Stomach (tissue), 9 donors: Measurements from ENCODE around the gene PXYLP1. TPM values are rescaled to one million over a fixed set of nuclear protein-coding genes. Genes with fewer than 3 reads are reported as not detected.

Source experiments
- DNase-seq, 2 donors: peaks; one replicate each; pipeline versions ENCODE4 v3.0.0 to v3.0.0-alpha.2; 2013 to 2019
- H3K27ac ChIP-seq, 5 donors: fragments of 200-600 bp in 4 of 5; sonication (generic) in 4 of 5; one replicate each; pipeline ENCODE4 v1.5.1; 2013 to 2019; ENCODE audit warnings: mild to moderate bottlenecking in 1 of 5, moderate library complexity in 1 of 5
- H3K27me3 ChIP-seq, 3 donors: fragments of 200-600 bp; sonication (generic); one replicate each; pipeline ENCODE4 v1.5.1; 2017 to 2019; ENCODE audit warnings: mixed run types in 1 of 3
- H3K36me3 ChIP-seq, 4 donors: fragments of 200-600 bp; sonication (generic); 1 replicate in 3 of 4; 2 replicates in 1 of 4; pipeline ENCODE4 v1.5.1; 2016 to 2019
- H3K4me1 ChIP-seq, 4 donors: fragments of 200-600 bp; sonication (generic); one replicate each; pipeline ENCODE4 v1.5.1; 2016 to 2019
- H3K4me3 ChIP-seq, 4 donors: fragments of 200-600 bp; sonication (generic) in 3 of 4; one replicate each; pipeline ENCODE4 v1.5.1; 2016 to 2019; ENCODE audit warnings: mild to moderate bottlenecking in 1 of 4
- H3K9me3 ChIP-seq, 4 donors: fragments of 200-600 bp; sonication (generic); one replicate each; pipeline ENCODE4 v1.5.1; 2016 to 2019
- EP300 ChIP-seq: sonication (generic); formaldehyde crosslinking; IDR thresholded peaks from one replicate; pipeline ENCODE4 v1.6.1; 2017; ENCODE audit warnings: antibody characterized with exemption
- POLR2A ChIP-seq, 4 donors: fragments of 450-650 bp; IDR thresholded peaks; one replicate each; pipeline ENCODE4 v1.6.1; 2016; ENCODE audit warnings: antibody characterized with exemption in 4 of 4, control low read depth in 2 of 4, mild to moderate bottlenecking in 1 of 4, moderate library complexity in 1 of 4
- POLR2AphosphoS5 ChIP-seq, 3 donors: sonication (generic); formaldehyde crosslinking; IDR thresholded peaks; one replicate each; pipeline ENCODE4 v1.6.1; 2016; ENCODE audit warnings: antibody characterized with exemption in 3 of 3
- WGBS, 5 donors: extraction: QIAGEN DNeasy Blood & Tissue Kit in 3 of 5; methylation state at CpG; one replicate each; pipeline versions ENCODE4 v1.1.5 to v1.1.7; 2013 to 2018; 5-methylcytosine and 5-hydroxymethylcytosine counted together
- intact Hi-C: fragments of 100-400 bp; cut with DNase I; formaldehyde crosslinking; loops from one replicate; pipeline ENCODE4 v1.15.1; 2023; ENCODE audit warnings: low total_unique reads
- polyA plus RNA-seq, 3 donors: library from polyadenylated mRNA; stranded (reverse); fragments of 200-250 nt; gene quantifications; one replicate each; pipeline ENCODE4 v1.2.3, GENCODE V29; 2013
- total RNA-seq, 5 donors: library from RNA; depleted of rRNA; stranded (reverse); fragments of >200 nt; gene quantifications; one replicate each; pipeline versions ENCODE4 v1.1.0 to v1.2.3, GENCODE V29; 2014 to 2016
- TF ChIP-seq, protein P1 (sequence below), 7 experiments: fragments of 450-650 bp in 4 of 7; fragments of 200-600 bp in 3 of 7; sonication (generic) in 3 of 7; IDR thresholded peaks; one replicate each; pipeline ENCODE4 v1.5.1; 2016 to 2019; ENCODE audit warnings: antibody characterized with exemption in 7 of 7, control low read depth in 2 of 7, mild to moderate bottlenecking in 1 of 7
- donor health status: healthy with polysubstance abuse.
- donor health status: Bipolar disorder and iron deficiency.
- donor health status: healthy.

PXYLP1 gene
- total and polyA plus RNA-seq, 8 donors: 0.58 to 24.8 (median 3.8) TPM

DNA sequence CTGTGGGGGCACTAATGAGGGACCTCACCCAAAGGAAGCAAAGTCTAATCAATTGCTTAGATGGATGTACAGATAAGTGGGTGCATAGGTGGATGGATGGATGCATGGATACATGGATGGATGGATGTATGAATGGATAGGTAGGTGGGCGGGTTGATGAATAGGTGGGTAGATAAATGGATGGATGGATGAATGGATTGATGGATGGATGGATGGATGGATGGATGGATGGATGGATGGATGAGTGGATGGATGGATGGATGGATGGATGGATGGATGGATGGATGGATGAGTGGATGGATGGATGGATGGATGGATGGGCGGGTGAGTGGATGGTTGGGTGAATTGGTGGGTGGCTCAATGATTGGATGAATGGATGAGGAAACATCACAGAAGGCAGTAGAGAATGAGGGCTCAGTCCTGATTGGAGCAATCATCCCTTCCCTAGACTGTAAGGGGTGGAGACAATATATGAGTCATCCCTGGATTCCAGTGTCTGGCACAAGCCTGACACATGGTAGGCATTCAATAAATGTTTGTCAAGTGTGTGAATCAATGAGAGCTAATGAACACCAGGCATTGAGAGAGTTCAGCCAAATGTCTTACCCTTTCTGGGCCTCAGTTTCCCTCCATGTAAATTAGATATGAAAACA lies 40.4 kb upstream of the PXYLP1 start:
- WGBS, 5 donors: 46 to 94% (median 75%) methylated on average over 2 of the region's 2 CpGs
- TF ChIP-seq, protein P1, sequence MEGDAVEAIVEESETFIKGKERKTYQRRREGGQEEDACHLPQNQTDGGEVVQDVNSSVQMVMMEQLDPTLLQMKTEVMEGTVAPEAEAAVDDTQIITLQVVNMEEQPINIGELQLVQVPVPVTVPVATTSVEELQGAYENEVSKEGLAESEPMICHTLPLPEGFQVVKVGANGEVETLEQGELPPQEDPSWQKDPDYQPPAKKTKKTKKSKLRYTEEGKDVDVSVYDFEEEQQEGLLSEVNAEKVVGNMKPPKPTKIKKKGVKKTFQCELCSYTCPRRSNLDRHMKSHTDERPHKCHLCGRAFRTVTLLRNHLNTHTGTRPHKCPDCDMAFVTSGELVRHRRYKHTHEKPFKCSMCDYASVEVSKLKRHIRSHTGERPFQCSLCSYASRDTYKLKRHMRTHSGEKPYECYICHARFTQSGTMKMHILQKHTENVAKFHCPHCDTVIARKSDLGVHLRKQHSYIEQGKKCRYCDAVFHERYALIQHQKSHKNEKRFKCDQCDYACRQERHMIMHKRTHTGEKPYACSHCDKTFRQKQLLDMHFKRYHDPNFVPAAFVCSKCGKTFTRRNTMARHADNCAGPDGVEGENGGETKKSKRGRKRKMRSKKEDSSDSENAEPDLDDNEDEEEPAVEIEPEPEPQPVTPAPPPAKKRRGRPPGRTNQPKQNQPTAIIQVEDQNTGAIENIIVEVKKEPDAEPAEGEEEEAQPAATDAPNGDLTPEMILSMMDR (IDR thresholded peaks at IDR 0.05): no peak
- no peak for TF ChIP-seq EP300
- TF ChIP-seq POLR2AphosphoS5 (IDR thresholded peaks at IDR 0.05): no peak
- no peak for TF ChIP-seq POLR2A (IDR thresholded peaks at IDR 0.05)
- no peaks in the 10 kb centered on the region for H3K9me3 ChIP-seq
- peaks cover 0 to 10% (median 4%) of the 10 kb centered on the region in 4 donors for H3K4me1 ChIP-seq
- no peak overlapping the region for H3K4me3 ChIP-seq
- intact Hi-C loops: loop anchor here (5.0 kb wide), 1 partner anchor 184 kb away; no protein-coding TSS in a partner anchor
- H3K36me3 ChIP-seq: no peaks in the 10 kb centered on the region
- no peak for DNase-seq
- peaks cover 0 to 21% (median 5%) of the 10 kb centered on the region in 3 donors for H3K27me3 ChIP-seq
- H3K27ac ChIP-seq: no peak overlapping the region

- WGBS, 5 donors: 8 to 10% (median 9%) methylated on average over 11 of the region's 11 CpGs
- TF ChIP-seq, protein P1 (IDR thresholded peaks at IDR 0.05): peak in 6 of 7 experiments; percentile 41 to 99 (median 98)
- peak in 1 of 3 donors; percentile 70 for TF ChIP-seq POLR2AphosphoS5 (IDR thresholded peaks at IDR 0.05)
- no peak for TF ChIP-seq EP300
- no peaks in the 10 kb centered on the region for H3K9me3 ChIP-seq
- peaks cover 0 to 10% (median 4%) of the 10 kb centered on the region in 4 donors for H3K4me1 ChIP-seq
- H3K36me3 ChIP-seq: no peaks in the 10 kb centered on the region
- H3K4me3 ChIP-seq: no peak overlapping the region
- peak; percentile 97 to 99 for DNase-seq
- intact Hi-C loops: loop anchor here (5.0 kb wide), 1 partner anchor 185 kb away; no protein-coding TSS in a partner anchor
- no peak overlapping the region for H3K27ac ChIP-seq
- H3K27me3 ChIP-seq: peaks cover 0 to 21% (median 5%) of the 10 kb centered on the region in 3 donors
Measured at GRCh38 chr3:141192345-141192744, 39.3 kb upstream of the PXYLP1 start.

DNA sequence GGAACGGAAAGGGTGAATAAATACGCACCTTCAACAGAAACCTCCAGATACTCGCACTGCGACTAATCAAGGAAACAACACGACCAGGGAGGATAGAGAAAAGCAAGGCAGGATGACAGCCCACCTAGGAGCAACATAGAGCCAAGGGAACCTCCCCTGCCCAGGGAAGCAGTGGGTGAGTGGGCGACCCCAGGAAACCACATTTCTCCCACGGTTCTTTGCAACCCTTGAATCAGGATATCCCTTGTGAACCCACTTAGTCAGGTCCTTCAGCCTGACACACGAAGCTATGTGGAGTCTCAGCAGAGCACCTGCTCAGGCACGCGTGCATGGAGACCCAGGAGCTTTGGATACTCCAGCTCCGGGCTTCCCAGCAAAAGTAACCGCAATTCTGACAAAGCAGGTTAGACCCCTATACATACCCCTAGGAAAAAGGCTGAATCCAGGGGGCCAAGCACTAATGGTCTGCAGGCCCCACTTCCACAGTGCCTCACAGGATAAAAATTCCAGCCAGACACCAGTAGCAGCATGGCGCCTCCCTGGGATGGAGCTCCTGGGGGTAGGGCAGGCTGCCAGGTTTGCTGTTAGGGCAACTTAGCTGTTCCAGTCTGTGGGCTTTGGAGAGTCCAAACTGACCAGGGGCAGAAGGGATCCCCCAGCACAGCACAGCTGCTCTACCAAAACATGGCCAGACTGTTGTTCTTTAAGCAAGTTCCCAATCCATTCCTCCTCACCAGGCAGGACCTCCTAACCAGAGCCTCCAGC lies 38.4 kb upstream of the PXYLP1 start:
- DNase-seq: no peak
- intact Hi-C loops: loop anchor here (5.0 kb wide), 1 partner anchor 186 kb away; no protein-coding TSS in a partner anchor
- Histone ChIP-seq H3K4me1 (peaks cover 0 to 10% (median 4%) of the 10 kb centered on the region in 4 donors), H3K27ac (no peak overlapping the region), H3K4me3 (no peak overlapping the region), H3K36me3 (no peaks in the 10 kb centered on the region), H3K9me3 (no peaks in the 10 kb centered on the region), H3K27me3 (peaks cover 0 to 21% (median 5%) of the 10 kb centered on the region in 3 donors)
- WGBS, 5 donors: 72 to 84% (median 80%) methylated on average over 12 to 13 of the region's 13 CpGs
- no peak for TF ChIP-seq EP300
- TF ChIP-seq, protein P1 (IDR thresholded peaks at IDR 0.05): no peak

DNA sequence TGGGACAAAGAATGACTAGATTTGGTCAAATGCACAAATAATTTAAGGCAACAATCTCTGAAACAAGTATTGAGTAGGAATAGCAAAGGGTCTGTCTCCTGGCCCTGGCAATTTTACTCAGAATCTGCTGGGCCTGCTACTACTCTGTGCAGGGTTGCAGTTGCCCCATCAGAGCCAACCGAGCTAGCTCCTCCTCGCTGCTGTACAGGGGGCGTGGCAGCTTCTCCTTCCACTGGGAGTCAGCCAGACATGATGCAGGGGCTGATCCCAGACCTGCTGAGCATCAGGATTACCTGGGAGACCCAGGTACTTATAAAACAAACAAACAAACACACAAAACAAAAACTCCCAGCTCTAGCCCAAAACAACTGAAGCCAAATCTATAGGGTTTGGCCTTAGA lies 30.5 kb upstream of the PXYLP1 start:
- intact Hi-C loops: no loop called here
- 43 to 69% (median 50%) methylated on average over 3 of the region's 3 CpGs for WGBS, 5 donors
- H3K9me3 ChIP-seq: no peaks in the 10 kb centered on the region
- no peak for DNase-seq
- H3K36me3 ChIP-seq: no peaks in the 10 kb centered on the region
- H3K27me3 ChIP-seq: peaks cover 0 to 7% (median 0%) of the 10 kb centered on the region in 3 donors
- TF ChIP-seq POLR2AphosphoS5 (IDR thresholded peaks at IDR 0.05): no peak
- H3K4me3 ChIP-seq: no peak overlapping the region
- H3K27ac ChIP-seq: no peak overlapping the region
- H3K4me1 ChIP-seq: no peaks in the 10 kb centered on the region
